Activated naive CD4-positive, alpha-beta T cell treated with Interleukin-2 at 50 U/mL for 16 hours (primary cell): ENCODE data around the gene LPP.

Experiments
- DNase-seq: peaks from one replicate; pipeline ENCODE4 v3.0.0-alpha.2; 2020

Gene LPP

DNA sequence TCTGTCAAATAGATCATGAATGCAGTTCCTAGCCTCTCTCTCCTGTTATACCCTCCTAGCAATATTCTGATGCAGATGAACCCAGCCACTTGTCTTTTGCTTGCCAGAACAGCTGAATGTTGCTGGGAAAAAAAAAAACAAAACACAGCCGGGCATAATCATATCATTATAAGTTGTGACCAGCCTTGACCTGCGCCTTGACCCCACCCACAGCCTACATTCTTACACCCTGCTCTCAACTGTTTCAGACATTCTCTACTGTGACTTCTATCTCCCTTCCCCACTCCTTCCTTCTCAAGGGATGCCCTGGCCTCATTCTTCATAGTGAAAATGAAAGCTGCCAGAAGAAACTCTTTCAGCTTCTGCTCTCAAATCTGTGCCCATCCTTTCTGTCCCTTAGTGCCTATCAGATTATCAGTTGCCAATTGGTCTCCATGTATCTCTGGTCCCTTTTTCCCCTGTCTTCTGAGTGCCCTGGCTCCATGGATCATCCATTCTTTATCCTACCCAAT, 628.7 kb downstream of the LPP start:
- no peak for DNase-seq

- DNase-seq = no peak
Observed at GRCh38 chr3:188786424-188786823, 632.5 kb downstream of the LPP start.

DNA sequence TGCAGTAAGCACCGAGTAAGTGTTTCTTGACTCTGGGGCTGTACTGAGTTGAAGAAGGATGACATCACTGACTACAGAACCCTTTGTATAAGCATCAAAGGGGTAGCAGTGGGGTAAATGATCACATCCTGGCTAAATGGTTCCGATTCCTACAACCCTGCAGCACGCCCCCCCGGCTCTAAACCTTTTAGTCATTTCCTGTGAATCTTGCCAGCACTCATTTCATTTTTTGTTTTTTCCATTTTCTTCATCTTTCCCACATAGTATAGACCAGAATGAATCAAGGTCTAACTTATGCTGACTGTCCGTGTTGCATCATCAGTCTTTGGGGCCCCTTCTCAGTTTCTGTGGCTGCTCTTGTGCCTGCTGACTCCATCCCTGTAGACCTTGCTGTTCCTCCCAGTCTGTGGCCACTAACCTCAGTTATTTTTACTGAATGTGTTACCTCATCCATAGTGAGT, 634.7 kb downstream of the LPP start:
- DNase-seq = peak; percentile 76

DNA sequence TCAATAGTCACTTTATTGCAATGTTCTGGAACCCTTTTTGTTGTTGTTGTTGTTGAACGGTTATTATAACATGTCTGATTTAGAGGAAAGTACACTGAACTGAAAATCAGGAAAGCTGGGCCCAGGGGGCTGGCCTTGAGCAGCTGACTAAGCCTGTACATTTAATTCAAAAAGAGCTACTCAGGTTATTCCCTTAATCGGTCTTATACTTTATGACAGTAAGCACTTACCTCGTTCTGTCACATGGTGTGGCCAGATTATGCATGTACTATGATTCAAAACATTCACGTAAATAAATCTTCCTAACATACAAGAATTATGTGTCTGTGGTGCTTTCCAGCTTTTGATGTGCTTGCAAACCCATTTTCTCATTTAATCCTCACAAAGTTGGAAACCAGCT, 635.3 kb downstream of the LPP start:
- DNase-seq = peak; percentile 6

DNA sequence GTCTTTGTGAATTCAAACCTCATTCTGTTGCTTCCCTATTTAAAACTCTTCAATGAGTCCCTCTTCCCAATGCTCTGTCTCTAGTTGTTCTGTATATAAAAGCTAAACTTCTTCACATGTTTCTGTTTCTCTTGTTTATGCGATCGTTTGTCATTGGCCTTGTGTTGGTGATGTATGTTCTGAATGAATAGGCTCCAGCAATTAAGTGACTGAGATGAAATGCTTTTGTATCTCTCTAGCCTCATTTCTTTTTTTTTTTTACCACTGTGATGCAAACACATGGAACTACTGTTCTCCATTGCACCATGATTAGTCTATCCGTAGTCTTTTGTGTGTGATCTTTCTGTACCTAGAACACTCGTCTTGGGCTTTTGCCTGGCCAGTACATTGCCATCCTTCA, 637.4 kb downstream of the LPP start:
- DNase-seq = no peak

DNA sequence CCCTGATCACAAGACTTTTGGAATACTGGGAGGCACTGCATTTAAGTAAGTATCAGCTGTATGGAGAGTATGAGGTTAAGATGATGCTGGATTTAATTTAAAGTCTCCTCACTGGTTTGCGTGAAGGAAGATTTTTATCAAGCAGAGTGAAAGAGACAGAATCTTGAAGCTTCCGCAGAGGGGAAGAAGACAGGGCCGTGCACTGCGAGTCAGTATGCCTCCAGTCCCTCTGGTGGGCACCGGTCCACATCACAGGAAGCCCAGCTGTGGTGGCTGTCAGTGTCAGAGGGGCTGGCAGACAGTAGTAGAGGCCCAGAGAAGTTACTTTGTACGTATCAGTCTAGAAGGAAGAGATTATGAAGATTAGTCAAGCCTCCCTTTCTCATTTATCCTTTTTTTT, 638.8 kb downstream of the LPP start:
- DNase-seq = peak; percentile 4

- DNase-seq = no peak
Observed at GRCh38 chr3:188796122-188796631, 642.2 kb downstream of the LPP start.

- DNase-seq = no peak
Observed at GRCh38 chr3:188797045-188797444, 643.1 kb downstream of the LPP start.

GRCh38 chr3:188798556-188799145, 644.7 kb downstream of the LPP start:
- DNase-seq = no peak

DNA sequence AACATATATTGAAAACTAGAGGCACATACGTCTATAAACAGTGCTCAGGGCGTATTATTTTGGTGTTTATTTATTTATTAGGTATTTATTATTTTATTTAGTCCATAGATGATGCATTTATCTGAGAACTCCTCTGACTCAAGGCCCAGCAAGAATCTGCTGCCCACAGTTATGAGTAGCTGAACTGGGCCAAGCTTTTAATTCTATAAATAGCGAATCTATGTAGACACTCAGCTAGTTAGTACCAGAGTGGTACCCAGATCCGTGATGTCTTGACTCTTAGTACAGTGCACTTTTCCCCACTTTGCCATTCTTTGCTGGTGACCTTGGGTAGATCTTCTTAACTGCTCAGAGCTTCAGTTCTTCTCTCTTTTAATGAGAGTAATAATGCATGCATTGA, 647.4 kb downstream of the LPP start:
- no peak for DNase-seq

- no peak for DNase-seq
Observed at GRCh38 chr3:188802645-188803044, 648.7 kb downstream of the LPP start.

- DNase-seq = no peak
Observed at GRCh38 chr3:188807006-188807405, 653.0 kb downstream of the LPP start.

DNA sequence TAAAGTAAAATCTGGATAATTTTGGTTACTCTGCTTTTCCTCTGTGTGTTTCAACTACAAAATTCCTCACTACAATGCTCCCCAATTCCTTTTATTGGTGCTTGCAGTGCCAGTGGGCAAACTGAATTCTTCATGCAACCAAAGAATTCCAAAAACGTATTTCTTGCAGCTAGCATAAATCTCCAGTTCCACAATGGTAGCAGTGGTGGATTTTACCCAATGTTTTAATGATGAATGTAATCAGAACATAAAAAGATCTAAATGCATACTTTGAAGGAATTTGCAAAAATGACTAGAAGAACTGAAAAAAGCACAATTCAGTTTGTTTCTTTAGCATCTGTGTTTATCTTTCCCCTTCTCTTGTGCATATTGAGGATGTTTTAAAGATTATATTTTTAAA, 658.2 kb downstream of the LPP start:
- DNase-seq = no peak

- no peak for DNase-seq
Observed at GRCh38 chr3:188814581-188814980, 660.6 kb downstream of the LPP start.

DNA sequence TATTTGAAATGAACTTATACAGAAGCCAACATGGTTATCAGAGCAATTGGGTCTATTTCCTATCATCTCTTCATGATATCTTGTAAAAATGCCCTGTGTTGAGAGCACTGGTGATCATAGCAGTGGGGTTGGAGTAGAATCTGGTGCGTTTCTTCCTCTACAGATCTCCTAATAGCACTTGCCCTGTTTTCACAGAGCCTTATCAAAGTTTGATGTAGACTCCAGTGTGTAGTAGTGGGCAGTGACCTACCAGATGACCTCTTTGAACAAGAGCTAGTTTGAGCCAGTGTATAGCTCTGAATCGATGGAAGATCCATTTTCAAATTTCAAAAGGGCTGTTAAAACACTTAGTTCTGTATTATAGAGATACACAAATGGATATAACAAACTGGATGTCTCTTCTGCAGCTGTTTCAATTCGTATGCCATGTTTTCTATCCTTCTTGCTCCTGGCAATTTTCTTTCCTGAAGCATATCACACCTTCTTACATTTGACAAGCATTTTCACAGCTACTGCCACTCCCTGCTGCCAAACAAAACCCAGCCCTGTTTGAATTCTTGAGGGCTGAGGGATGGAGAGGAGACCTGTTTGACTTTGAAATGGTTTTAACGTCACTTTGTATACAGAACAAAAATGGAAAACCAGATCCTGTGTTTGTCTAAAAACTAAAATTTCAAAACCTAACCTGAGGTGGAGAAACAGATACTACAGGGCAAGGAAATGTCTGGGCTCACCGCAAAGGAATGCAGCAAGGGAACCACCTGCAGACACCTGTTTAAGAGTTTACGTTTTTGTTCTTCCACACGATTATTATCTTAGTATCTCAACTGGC, 663.4 kb downstream of the LPP start:
- DNase-seq = no peak

GRCh38 chr3:188817935-188818269, 663.9 kb downstream of the LPP start:
- no peak for DNase-seq

DNA sequence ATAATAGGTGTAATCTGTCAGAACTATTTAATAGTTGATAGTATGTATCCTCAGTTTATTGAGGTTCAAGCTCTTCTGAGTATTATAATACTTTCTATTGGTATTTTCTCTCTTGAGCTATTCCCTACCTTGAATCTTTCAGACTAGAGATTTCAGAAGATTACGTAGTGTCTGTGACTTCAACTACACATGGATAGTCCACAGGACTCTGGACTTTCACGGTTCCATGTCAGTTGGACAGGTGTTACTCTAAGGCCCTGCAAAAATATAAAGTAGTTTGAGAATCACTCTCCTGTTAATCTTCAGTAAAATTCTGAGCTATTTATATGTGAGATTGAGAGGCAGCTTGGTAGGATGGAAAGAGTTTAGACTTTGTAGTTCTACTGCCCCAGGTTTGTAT, 664.3 kb downstream of the LPP start:
- no peak for DNase-seq

DNA sequence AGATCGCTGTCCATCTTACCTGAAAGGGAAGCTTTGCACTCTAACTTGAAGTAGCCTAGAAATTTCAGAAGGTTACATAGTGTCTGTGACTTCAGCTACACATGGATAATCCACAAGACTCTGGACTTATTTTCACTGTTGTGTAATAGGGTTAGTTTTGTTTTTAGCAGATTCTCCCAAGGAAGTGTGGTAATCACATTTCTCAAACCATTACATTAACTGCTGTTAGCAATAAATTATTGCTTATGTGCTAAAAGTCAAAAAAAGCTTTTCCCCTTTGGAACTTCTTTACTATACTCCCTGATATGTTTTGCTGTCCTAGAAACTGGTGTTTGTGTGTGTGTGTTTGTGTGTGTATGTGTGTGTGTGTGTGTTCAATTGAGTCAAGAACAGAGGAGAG, 666.0 kb downstream of the LPP start:
- DNase-seq = no peak

DNA sequence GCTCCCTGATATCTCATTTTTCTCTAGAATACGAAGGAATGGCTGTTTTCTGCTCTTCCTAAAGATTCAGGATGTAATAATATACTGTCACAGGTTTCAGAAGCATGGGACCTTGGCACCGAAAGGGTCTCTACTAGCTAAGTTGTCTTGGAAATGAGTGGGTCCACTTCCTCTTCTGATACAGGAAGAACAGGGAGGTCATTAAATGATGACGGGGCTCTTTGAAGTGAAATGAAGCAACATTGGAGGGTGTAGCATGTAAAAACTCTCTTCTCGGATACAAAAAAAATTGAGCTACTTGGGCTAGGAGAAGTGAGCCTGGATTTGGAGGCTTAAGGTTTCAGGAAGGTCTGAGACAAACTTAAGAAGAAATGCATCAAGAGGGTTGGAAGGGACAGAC, 668.0 kb downstream of the LPP start:
- DNase-seq = no peak

GRCh38 chr3:188822411-188822810, 668.5 kb downstream of the LPP start:
- DNase-seq = no peak

DNA sequence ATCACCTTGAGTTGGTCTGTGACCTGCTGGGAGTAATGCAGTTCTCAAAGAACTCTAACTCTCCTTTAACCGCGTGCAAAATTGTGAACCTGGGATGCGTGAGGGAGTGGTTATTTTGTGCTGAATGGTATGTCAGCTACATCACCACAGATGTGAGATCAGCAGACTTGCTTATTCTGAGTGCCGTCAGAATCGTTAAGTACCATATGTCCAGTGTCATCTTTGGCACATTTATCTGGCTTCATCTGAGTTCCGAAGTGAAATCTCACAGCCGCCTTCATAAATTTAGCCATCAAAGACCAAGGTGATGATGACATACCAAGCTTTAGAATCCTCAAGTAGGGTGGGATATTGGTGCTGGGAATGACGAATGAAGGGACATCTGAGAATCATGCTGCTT, 670.6 kb downstream of the LPP start:
- no peak for DNase-seq

GRCh38 chr3:188825901-188826300, 671.9 kb downstream of the LPP start:
- DNase-seq = no peak

DNA sequence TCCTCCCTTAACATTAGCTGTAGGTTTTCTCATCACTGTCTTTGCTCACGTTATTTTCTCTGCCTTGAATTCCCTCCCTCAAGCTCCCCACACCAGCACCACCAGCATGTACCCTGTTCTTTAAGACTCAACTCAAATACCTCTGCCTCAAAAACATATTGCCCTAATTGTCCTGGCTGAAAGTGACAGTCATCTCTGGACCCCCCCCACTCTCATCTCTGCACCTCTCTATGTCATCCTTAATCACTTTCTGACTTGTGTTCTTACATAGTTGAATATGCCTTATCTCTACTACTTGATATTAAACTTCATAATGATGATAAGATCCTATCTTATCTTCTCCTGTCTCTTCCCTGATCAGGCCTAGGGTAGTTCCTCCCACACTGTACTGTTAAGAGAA, 672.6 kb downstream of the LPP start:
- DNase-seq = no peak

- no peak for DNase-seq
Observed at GRCh38 chr3:188827103-188827502, 673.1 kb downstream of the LPP start.
